GF-D8 (cell line): ENCODE data around the gene OPTN.
"Not testable (repeated sequence)": the region's sequence is repeated elsewhere in the genome, so short reads cannot be mapped to it uniquely, and the experiment has no call there.

ENCODE experiments used
- DNase-seq: peaks from one replicate; lab custom pipeline; 2025; lab: John Stamatoyannopoulos, UW

OPTN gene

GRCh38 chr10:13120786-13121499 is 21.0 kb downstream of the OPTN start:
- no peak for DNase-seq

- no peak for DNase-seq
These were observed 21.5 kb downstream of the OPTN start for GRCh38 chr10:13121500-13121854.

- no peak for DNase-seq
These were observed 36.7 kb downstream of the OPTN start for GRCh38 chr10:13136651-13137050.

GRCh38 chr10:13139150-13139549 is 39.2 kb downstream of the OPTN start:
- no peak for DNase-seq

- no peak for DNase-seq
These were observed 39.7 kb downstream of the OPTN start for GRCh38 chr10:13139676-13140075.

- DNase-seq, result no peak
These were observed 40.7 kb downstream of the OPTN start for GRCh38 chr10:13140627-13141190.

- DNase-seq, result no peak
These were observed 43.8 kb downstream of the OPTN start for GRCh38 chr10:13143766-13144165.

GRCh38 chr10:13144814-13145213 is 44.9 kb downstream of the OPTN start:
- no peak for DNase-seq

- no peak for DNase-seq
These were observed 46.4 kb downstream of the OPTN start for GRCh38 chr10:13146379-13146778.

- DNase-seq, result no peak
These were observed 47.2 kb downstream of the OPTN start for GRCh38 chr10:13147161-13147560.

GRCh38 chr10:13152296-13152695 is 52.3 kb downstream of the OPTN start:
- no peak for DNase-seq

GRCh38 chr10:13155860-13156259 is 55.9 kb downstream of the OPTN start:
- not testable (repeated sequence) for DNase-seq

GRCh38 chr10:13158401-13158800 is 58.4 kb downstream of the OPTN start:
- DNase-seq, result no peak

- peak; percentile 96 for DNase-seq
These were observed 61.2 kb downstream of the OPTN start, which contains the start of gene MCM10 for GRCh38 chr10:13160934-13161856. MCM10 (plus strand) TSS chr10:13161558; CDS start chr10:13164203, 2,645 bp downstream.

GRCh38 chr10:13161857-13162271 is 61.9 kb downstream of the OPTN start:
- no peak for DNase-seq

GRCh38 chr10:13163859-13164258 is 63.9 kb downstream of the OPTN start:
- DNase-seq, result no peak

- DNase-seq, result peak; percentile 0
These were observed 65.2 kb downstream of the OPTN start for GRCh38 chr10:13165177-13165576.

- DNase-seq, result no peak
These were observed 67.6 kb downstream of the OPTN start for GRCh38 chr10:13167568-13167967.

- DNase-seq, result no peak
These were observed 68.8 kb downstream of the OPTN start for GRCh38 chr10:13168781-13169180.

- DNase-seq, result no peak
These were observed 73.7 kb downstream of the OPTN start for GRCh38 chr10:13173616-13174015.

GRCh38 chr10:13180788-13181187 is 80.8 kb downstream of the OPTN start:
- no peak for DNase-seq

- DNase-seq, result no peak
These were observed 82.5 kb downstream of the OPTN start for GRCh38 chr10:13182424-13182823.

GRCh38 chr10:13183625-13184024 is 83.7 kb downstream of the OPTN start:
- DNase-seq, result no peak
